Panc1 (cell line): Measurements from ENCODE around the gene SAMD11. TPM values are rescaled to one million over a fixed set of nuclear protein-coding genes. Genes with fewer than 3 reads are reported as not detected.

Experiments
- ATAC-seq: fragments of 200-7000 bp; cut with Tn5 transposase; 2 replicates; pipeline ENCODE4 v1.9.1; 2020; ENCODE audit warnings: mild to moderate bottlenecking, moderate library complexity
- BruUV-seq: library from RNA; stranded (reverse); fragments of 400-500 nt; replicated peaks from 2 replicates; lab custom pipeline; 2021; lab: Mats Ljungman, UMichigan
- CTCF ChIA-PET: fragments of 300-600 bp; sonication (Branson Sonifier 250); formaldehyde crosslinking; loops from one replicate; lab custom pipeline; 2022; ENCODE audit warnings: antibody characterized with exemption; lab: Charles Lee
- POLR2A ChIA-PET: fragments of 300-600 bp; sonication (Branson Sonifier 250); formaldehyde crosslinking; loops from one replicate; lab custom pipeline; 2022; ENCODE audit warnings: antibody characterized with exemption; lab: Charles Lee
- DNase-seq: peaks from one replicate; pipeline ENCODE4 v3.0.0-alpha.2; 2010; ENCODE audit warnings: low read depth, low spot score
- H3K27ac ChIP-seq: 2 replicates; pipeline ENCODE4 v1.5.1; 2011; ENCODE audit warnings: mild to moderate bottlenecking, low read length, inconsistent platforms
- H3K27me3 ChIP-seq: fragments of 200-500 bp; sonication (Bioruptor generic); 2 replicates; pipeline ENCODE4 v1.6.0; 2014; ENCODE audit warnings: low read length, inconsistent platforms; ENCODE audit not compliant: control insufficient read depth, insufficient read depth
- H3K36me3 ChIP-seq: fragments of 200-500 bp; sonication (Bioruptor generic); 2 replicates; pipeline ENCODE4 v1.5.1; 2014; ENCODE audit warnings: inconsistent platforms, mild to moderate bottlenecking, low read length, moderate library complexity; ENCODE audit not compliant: control insufficient read depth, insufficient read depth
- H3K4me1 ChIP-seq: 2 replicates; pipeline ENCODE4 v1.5.1; 2011; ENCODE audit warnings: inconsistent platforms, mild to moderate bottlenecking, low read length, moderate library complexity; ENCODE audit not compliant: control insufficient read depth, insufficient read depth
- H3K4me3 ChIP-seq, 2 experiments: 2 replicates each; pipeline ENCODE4 v1.5.1; 2011 to 2012; ENCODE audit warnings: low read depth in 2 of 2, low read length in 2 of 2, mild to moderate bottlenecking in 2 of 2, inconsistent platforms in 1 of 2, moderate library complexity in 1 of 2
- H3K9me3 ChIP-seq: fragments of 200-500 bp; sonication (Bioruptor generic); 2 replicates; pipeline ENCODE4 v1.5.1; 2014; ENCODE audit warnings: low read depth, mild to moderate bottlenecking, inconsistent platforms, low read length, moderate library complexity; ENCODE audit not compliant: control insufficient read depth, insufficient read depth
- CTCF ChIP-seq: fragments of 450-650 bp; IDR thresholded peaks from 2 replicates; pipeline ENCODE4 v1.5.1; 2017; ENCODE audit warnings: mild to moderate bottlenecking
- POLR2AphosphoS5 ChIP-seq: IDR thresholded peaks from 2 replicates; pipeline ENCODE4 v1.6.1; 2012; ENCODE audit warnings: mild to moderate bottlenecking, low read depth, low read length, moderate library complexity
- REST ChIP-seq, 2 experiments: IDR thresholded peaks; 2 replicates each; pipeline ENCODE4 v1.6.1; 2011 to 2012; ENCODE audit warnings: low read depth in 2 of 2, control low read depth in 1 of 2, low read length in 1 of 2, mild to moderate bottlenecking in 1 of 2, moderate library complexity in 1 of 2; ENCODE audit not compliant: insufficient read depth in 1 of 2
- SIN3A ChIP-seq: IDR thresholded peaks from 2 replicates; pipeline ENCODE4 v1.6.1; 2012; ENCODE audit warnings: low read depth, mild to moderate bottlenecking, low read length, moderate library complexity, borderline replicate concordance; ENCODE audit not compliant: insufficient read depth
- TCF7L2 ChIP-seq: IDR thresholded peaks from 2 replicates; pipeline ENCODE4 v1.6.1; 2011; ENCODE audit warnings: mild to moderate bottlenecking, low read depth, low read length, inconsistent platforms
- in situ Hi-C: cut with HindIII; loops from 2 replicates; pipeline ENCODE4 v1.10.0; 2016; ENCODE audit warnings: low sequenced_read_pairs, low pct_unique_long_range_greater_than_20kb
- intact Hi-C: fragments of 100-400 bp; cut with micrococcal nuclease; formaldehyde crosslinking; loops from one replicate; pipeline ENCODE4 v1.10.0; 2022; ENCODE audit not compliant: unreplicated experiment
- total RNA-seq: library from RNA; stranded (reverse); gene quantifications from one replicate; pipeline ENCODE4 v1.2.1, GENCODE V29; 2021; ENCODE audit not compliant: unreplicated experiment

Gene SAMD11
- total RNA-seq, 1 experiment from 2014 or later: 51.8 TPM

- ATAC-seq (no peak), DNase-seq (no peak)
- no peaks in the 10 kb centered on the region for H3K36me3 ChIP-seq
- ChIA-PET CTCF (no interaction called here), POLR2A (interaction anchor here (0.5 kb wide), 2 partner anchors 13 to 78 kb away, joined by 5 to 10 read pairs; no protein-coding TSS in a partner anchor)
- H3K27ac ChIP-seq: no peak overlapping the region
- no peaks in the 10 kb centered on the region for H3K27me3 ChIP-seq
- no peak overlapping the region for H3K4me3 ChIP-seq
- peaks cover 4% of the 10 kb centered on the region; the same call in 1 of the 2 replicates for H3K4me1 ChIP-seq
- BruUV-seq: no TSS peak
- intact Hi-C loops (no loop called here), in situ Hi-C loops (no loop called here)
- H3K9me3 ChIP-seq: no peaks in the 10 kb centered on the region
- TF ChIP-seq SIN3A (no peak), TCF7L2 (no peak), CTCF (no peak), REST (IDR thresholded peaks at IDR 0.05; ENCODE audit: insufficient read depth in 1 of 2, low read depth in 2 of 2, low read length in 1 of 2) (no peak), POLR2AphosphoS5 (no peak)
These were observed 56.4 kb downstream of the SAMD11 start for GRCh38 chr1:980137-980571.

GRCh38 chr1:980602-981395 is 57.1 kb downstream of the SAMD11 start:
- no peak for TF ChIP-seq TCF7L2
- no peak for TF ChIP-seq SIN3A
- no peak for TF ChIP-seq CTCF
- TF ChIP-seq POLR2AphosphoS5: no peak
- no peak for TF ChIP-seq REST (IDR thresholded peaks at IDR 0.05; ENCODE audit: insufficient read depth in 1 of 2, low read depth in 2 of 2, low read length in 1 of 2)
- no peak overlapping the region for H3K27ac ChIP-seq
- ATAC-seq: no peak
- no TSS peak for BruUV-seq
- H3K9me3 ChIP-seq: no peaks in the 10 kb centered on the region
- H3K4me1 ChIP-seq: peaks cover under 1% of the 10 kb centered on the region; the same call in 1 of the 2 replicates
- intact Hi-C loops: no loop called here
- no peak for DNase-seq
- no peak overlapping the region for H3K4me3 ChIP-seq
- H3K36me3 ChIP-seq: no peaks in the 10 kb centered on the region
- CTCF ChIA-PET: interaction anchor here (1.2 kb wide), 1 partner anchor 21 kb away, joined by 3 read pairs; no protein-coding TSS in a partner anchor
- no peaks in the 10 kb centered on the region for H3K27me3 ChIP-seq
- POLR2A ChIA-PET: interaction anchor here (0.5 kb wide), 2 partner anchors 12 to 79 kb away, joined by 5 to 10 read pairs; no protein-coding TSS in a partner anchor
- in situ Hi-C loops: no loop called here
